Measurements from ENCODE around the gene TJP3.

- TF ChIP-seq CTCF (IDR thresholded peaks at IDR 0.05) (no peak), EP300 (IDR thresholded peaks at IDR 0.05) (no peak), POLR2A (IDR thresholded peaks at IDR 0.05) (no peak)
Measured at GRCh38 chr19:3781603-3782002, 73.4 kb downstream of the TJP3 start.
